Measurements from ENCODE around the gene GALNT16.

DNA sequence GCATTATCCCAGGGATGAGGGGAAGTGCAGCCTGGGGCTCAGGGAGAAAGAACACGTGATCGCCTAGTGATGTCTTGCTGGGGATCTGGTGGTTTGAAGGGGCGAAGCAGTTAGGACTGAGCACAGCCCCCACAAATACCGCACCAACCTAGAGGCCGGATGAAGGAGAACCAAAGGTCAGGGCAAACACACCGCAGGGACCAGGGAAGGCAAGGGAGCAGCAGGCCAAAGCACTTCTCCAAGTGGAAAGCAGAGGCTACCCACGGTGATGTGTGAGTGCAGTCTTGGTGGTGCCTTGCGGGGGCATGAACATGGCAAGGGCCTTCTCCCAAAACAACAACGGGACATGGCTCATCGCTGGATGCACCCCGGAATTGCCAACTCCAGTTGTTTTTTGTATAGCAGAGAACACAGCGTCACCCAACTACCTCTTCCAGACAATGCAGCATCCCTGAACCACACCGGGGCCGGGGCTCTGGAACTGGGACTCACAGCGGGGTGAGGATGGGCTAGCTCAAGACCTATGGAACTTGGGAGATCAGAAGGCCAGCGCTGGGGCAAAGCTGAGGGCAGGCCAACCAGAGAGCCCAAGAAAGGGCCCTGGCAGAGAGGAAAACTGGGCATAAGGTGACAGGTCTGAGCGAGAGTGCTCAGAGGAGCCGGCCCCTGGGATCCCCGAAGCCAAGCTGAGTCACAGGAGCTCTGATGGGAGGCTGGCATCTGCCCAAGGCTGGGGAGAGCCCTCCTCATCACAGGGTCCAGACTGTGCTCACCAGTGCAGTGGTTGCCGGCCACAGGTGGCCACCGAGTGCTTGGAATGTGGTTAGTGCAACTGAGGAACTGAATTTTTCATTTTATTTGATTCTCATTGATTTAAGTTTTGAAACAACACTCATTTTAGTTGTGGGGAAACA lies 11.1 kb downstream of the GALNT16 start:
- TF ChIP-seq, protein P1, sequence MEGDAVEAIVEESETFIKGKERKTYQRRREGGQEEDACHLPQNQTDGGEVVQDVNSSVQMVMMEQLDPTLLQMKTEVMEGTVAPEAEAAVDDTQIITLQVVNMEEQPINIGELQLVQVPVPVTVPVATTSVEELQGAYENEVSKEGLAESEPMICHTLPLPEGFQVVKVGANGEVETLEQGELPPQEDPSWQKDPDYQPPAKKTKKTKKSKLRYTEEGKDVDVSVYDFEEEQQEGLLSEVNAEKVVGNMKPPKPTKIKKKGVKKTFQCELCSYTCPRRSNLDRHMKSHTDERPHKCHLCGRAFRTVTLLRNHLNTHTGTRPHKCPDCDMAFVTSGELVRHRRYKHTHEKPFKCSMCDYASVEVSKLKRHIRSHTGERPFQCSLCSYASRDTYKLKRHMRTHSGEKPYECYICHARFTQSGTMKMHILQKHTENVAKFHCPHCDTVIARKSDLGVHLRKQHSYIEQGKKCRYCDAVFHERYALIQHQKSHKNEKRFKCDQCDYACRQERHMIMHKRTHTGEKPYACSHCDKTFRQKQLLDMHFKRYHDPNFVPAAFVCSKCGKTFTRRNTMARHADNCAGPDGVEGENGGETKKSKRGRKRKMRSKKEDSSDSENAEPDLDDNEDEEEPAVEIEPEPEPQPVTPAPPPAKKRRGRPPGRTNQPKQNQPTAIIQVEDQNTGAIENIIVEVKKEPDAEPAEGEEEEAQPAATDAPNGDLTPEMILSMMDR (IDR thresholded peaks at IDR 0.05; ENCODE audit: low read depth, low read length) = no peak
- TF ChIP-seq POLR2A (IDR thresholded peaks at IDR 0.05; ENCODE audit: extremely low read depth, insufficient read length) = no peak
- TF ChIP-seq, protein P2, sequence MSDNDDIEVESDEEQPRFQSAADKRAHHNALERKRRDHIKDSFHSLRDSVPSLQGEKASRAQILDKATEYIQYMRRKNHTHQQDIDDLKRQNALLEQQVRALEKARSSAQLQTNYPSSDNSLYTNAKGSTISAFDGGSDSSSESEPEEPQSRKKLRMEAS (IDR thresholded peaks at IDR 0.05; ENCODE audit: low read depth, low read length) = no peak
- no peak for TF ChIP-seq MYC (IDR thresholded peaks at IDR 0.05; ENCODE audit: low read depth, low read length)

All from NB4 (cell line).